ENCODE measurements around the gene MAD1L1.

The MAD1L1 gene

DNA sequence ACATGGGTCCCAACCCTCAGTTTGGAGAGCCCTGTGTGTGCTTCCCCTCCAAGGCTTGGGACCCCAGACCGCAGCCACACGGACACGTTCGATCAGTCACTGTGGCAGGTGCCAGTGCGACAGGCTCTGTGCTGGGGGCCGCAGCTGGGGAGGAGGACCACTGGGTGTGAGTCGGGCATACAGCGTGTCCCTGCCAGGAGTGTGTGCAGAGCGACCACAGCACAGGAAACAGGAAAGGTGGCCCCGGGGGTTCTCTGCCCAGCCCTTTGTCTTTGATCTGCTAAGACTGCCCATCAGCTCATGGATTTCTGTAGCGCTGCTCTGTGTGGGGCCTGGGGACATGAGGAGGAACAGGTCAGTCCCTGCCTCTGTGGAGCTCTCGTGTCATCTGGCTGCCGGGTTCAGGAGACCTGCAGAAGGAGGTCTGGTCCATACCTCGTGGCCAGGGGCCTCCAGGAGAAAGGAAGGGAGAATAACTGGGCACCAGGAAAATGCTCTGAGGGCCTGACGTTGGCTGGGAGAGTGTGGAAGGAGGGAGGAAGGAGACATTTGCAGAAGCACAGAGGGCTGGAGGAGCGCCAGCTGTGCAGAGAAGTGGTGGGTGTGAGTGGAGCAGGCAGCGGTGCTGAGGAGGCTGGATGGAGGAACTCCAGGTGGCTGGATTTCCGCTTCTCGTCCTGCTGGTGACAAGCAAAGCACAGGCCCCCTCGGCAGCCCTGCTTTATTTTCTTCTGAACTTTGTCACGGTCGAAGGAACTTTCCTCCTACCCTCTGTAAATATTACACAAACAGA lies 13.3 kb upstream of the MAD1L1 start:
- no peaks in the 10 kb centered on the region for H3K27me3 ChIP-seq (ENCODE audit: low read length)
- H2AFZ ChIP-seq (ENCODE audit: low read depth, low read length, severe bottlenecking) = no peak overlapping the region
- H3K9me3 ChIP-seq (ENCODE audit: insufficient read depth, low read length) = no peaks in the 10 kb centered on the region
- H3K36me3 ChIP-seq (ENCODE audit: low read length) = no peaks in the 10 kb centered on the region
- H3F3A ChIP-seq (ENCODE audit: insufficient read depth) = no peaks in the 10 kb centered on the region
- H3K9ac ChIP-seq (ENCODE audit: low read length) = no peak overlapping the region
- no peak overlapping the region for H3K27ac ChIP-seq (ENCODE audit: low read depth, low read length)
- no peak overlapping the region for H3K4me3 ChIP-seq (ENCODE audit: insufficient read depth, low read length, poor library complexity, severe bottlenecking)
- no peaks in the 10 kb centered on the region for H4K20me1 ChIP-seq (ENCODE audit: low read depth, low read length)
- no peak for TF ChIP-seq EZH2phosphoT487 (conservative IDR thresholded peaks at IDR 0.05; ENCODE audit: low read length)
- TF ChIP-seq CTCF (IDR thresholded peaks at IDR 0.05; ENCODE audit: insufficient read depth, low read length, poor library complexity, severe bottlenecking) = no peak
- H3K4me2 ChIP-seq (ENCODE audit: low read depth, low read length, poor library complexity, severe bottlenecking) = no peak overlapping the region
- H3K79me2 ChIP-seq (ENCODE audit: insufficient read depth, low read length) = peaks cover 28% of the 10 kb centered on the region
- no peaks in the 10 kb centered on the region for H3K9me2 ChIP-seq (replicated peaks; ENCODE audit: insufficient read depth, low read length)

DNA sequence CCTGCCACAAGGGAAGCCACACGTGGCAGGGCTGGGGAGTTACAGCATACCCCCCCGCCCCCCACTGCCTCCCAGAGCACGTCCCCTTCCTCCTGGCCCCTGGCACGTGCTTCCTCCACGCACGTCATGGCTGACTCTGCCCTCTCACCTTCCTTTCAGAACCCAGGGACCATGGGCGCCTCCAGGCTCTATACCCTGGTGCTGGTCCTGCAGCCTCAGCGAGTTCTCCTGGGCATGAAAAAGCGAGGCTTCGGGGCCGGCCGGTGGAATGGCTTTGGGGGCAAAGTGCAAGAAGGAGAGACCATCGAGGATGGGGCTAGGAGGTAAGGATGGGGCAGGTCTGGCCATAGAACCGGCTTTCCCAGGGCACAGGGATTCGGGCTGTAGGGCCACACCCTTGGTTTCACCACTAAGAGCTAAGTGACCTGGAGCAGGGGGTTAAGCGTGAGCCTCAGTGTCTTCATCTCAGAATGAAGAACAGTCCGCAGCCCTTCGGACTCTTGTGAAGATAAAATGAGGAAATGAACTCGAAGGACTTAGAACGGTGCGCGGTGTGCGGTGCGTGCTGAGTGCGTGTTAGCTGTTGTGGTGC lies 11.8 kb upstream of the MAD1L1 start:
- peaks cover 42% of the 10 kb centered on the region for H3K79me2 ChIP-seq (ENCODE audit: insufficient read depth, low read length)
- H3F3A ChIP-seq (ENCODE audit: insufficient read depth) = 0 out of 2 replicates have a peak, but pooled peaks cover 5% of the 10 kb centered on the region
- H3K4me2 ChIP-seq (ENCODE audit: low read depth, low read length, poor library complexity, severe bottlenecking) = no peak overlapping the region
- no peak overlapping the region for H3K27ac ChIP-seq (ENCODE audit: low read depth, low read length)
- no peak overlapping the region for H2AFZ ChIP-seq (ENCODE audit: low read depth, low read length, severe bottlenecking)
- H3K27me3 ChIP-seq (ENCODE audit: low read length) = no peaks in the 10 kb centered on the region
- no peaks in the 10 kb centered on the region for H3K36me3 ChIP-seq (ENCODE audit: low read length)
- no peaks in the 10 kb centered on the region for H3K9me2 ChIP-seq (replicated peaks; ENCODE audit: insufficient read depth, low read length)
- H3K4me3 ChIP-seq (ENCODE audit: insufficient read depth, low read length, poor library complexity, severe bottlenecking) = no peak overlapping the region
- H3K9ac ChIP-seq (ENCODE audit: low read length) = no peak overlapping the region
- no peaks in the 10 kb centered on the region for H3K9me3 ChIP-seq (ENCODE audit: insufficient read depth, low read length)
- TF ChIP-seq CTCF (IDR thresholded peaks at IDR 0.05; ENCODE audit: insufficient read depth, low read length, poor library complexity, severe bottlenecking) (no peak), EZH2phosphoT487 (conservative IDR thresholded peaks at IDR 0.05; ENCODE audit: low read length) (no peak)
- no peaks in the 10 kb centered on the region for H4K20me1 ChIP-seq (ENCODE audit: low read depth, low read length)

DNA sequence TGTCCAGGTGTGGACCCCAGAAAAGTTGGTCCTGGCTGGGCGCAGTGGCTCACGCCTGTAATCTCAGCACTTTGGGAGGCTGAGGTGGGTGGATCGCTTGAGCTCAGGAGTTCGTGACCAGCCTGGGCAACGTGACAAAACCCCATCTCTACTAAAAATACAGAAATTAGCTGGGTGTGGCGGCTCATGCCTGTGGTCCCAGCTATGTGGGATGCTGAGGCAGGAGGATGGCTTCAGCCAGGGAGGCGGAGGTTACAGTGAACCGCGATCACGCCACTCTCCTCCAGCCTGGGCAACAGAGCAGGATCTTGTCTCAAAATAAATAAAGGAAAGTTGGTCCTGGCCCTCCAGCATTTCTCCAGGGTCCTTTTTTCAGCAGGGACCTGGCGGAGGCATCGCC lies 10.7 kb upstream of the MAD1L1 start:
- Histone ChIP-seq H3K36me3 (ENCODE audit: low read length) (no peaks in the 10 kb centered on the region), H3F3A (ENCODE audit: insufficient read depth) (peaks cover 5% of the 10 kb centered on the region; the same call in 1 of the 2 replicates), H2AFZ (ENCODE audit: low read depth, low read length, severe bottlenecking) (no peak overlapping the region), H3K9me2 (replicated peaks; ENCODE audit: insufficient read depth, low read length) (no peaks in the 10 kb centered on the region), H3K4me2 (ENCODE audit: low read depth, low read length, poor library complexity, severe bottlenecking) (peak overlapping the region; percentile 84), H3K9me3 (ENCODE audit: insufficient read depth, low read length) (no peaks in the 10 kb centered on the region), H3K9ac (ENCODE audit: low read length) (peak overlapping the region; percentile 100), H3K27ac (ENCODE audit: low read depth, low read length) (no peak overlapping the region), H3K27me3 (ENCODE audit: low read length) (no peaks in the 10 kb centered on the region), H4K20me1 (ENCODE audit: low read depth, low read length) (no peaks in the 10 kb centered on the region), H3K4me3 (ENCODE audit: insufficient read depth, low read length, poor library complexity, severe bottlenecking) (no peak overlapping the region), H3K79me2 (ENCODE audit: insufficient read depth, low read length) (peaks cover 42% of the 10 kb centered on the region)
- no peak for TF ChIP-seq EZH2phosphoT487 (conservative IDR thresholded peaks at IDR 0.05; ENCODE audit: low read length)
